HepG2 (cell line): ENCODE measurements around the gene DUSP8.
"Not testable (repeated sequence)": the region's sequence is repeated elsewhere in the genome, so short reads cannot be mapped to it uniquely, and the experiment has no call there.

Experiments used
- ATF1 ChIP-seq: IDR thresholded peaks from 2 replicates; pipeline ENCODE4 v1.6.1; 2016; ENCODE audit warnings: mild to moderate bottlenecking, control low read depth
- CBFB ChIP-seq: sonication (generic); formaldehyde crosslinking; IDR thresholded peaks from 2 replicates; pipeline ENCODE4 v1.4.0; 2020; ENCODE audit warnings: missing genetic modification reagents
- EP300 ChIP-seq, 3 experiments: sonication (generic) in 1 of 3; formaldehyde crosslinking in 1 of 3; IDR thresholded peaks; 2 replicates each; pipeline versions ENCODE4 v1.5.1 to v1.6.1; 2011 to 2020; ENCODE audit warnings: low read depth in 2 of 3, low read length in 2 of 3, borderline replicate concordance in 1 of 3, improper control_type of control experiment in 1 of 3, mild to moderate bottlenecking in 1 of 3, missing genetic modification reagents in 1 of 3, moderate library complexity in 1 of 3
- JUND ChIP-seq: sonication (generic); formaldehyde crosslinking; IDR thresholded peaks from 2 replicates; pipeline ENCODE4 v1.8.0; 2022; ENCODE audit warnings: mild to moderate bottlenecking, missing genetic modification reagents
- PTBP1 ChIP-seq: fragments of 200-400 bp; formaldehyde crosslinking; IDR thresholded peaks from 2 replicates; pipeline ENCODE4 v1.6.1; 2018; ENCODE audit warnings: low read length, low read depth; ENCODE audit not compliant: poor library complexity, severe bottlenecking
- SMC3 ChIP-seq: IDR thresholded peaks from 2 replicates; pipeline ENCODE4 v1.6.1; 2011; ENCODE audit warnings: low read length, improper control_type of control experiment
- SRSF9 ChIP-seq: fragments of 200-400 bp; formaldehyde crosslinking; IDR thresholded peaks from 2 replicates; pipeline ENCODE4 v1.6.1; 2018; ENCODE audit warnings: borderline replicate concordance, mild to moderate bottlenecking, low read depth, low read length; ENCODE audit not compliant: insufficient read depth, poor library complexity, severe bottlenecking
- ZNF430 ChIP-seq: sonication (generic); formaldehyde crosslinking; IDR thresholded peaks from 2 replicates; pipeline ENCODE4 v1.9.0; 2021; ENCODE audit warnings: mild to moderate bottlenecking, missing genetic modification reagents
- TF ChIP-seq, protein P1 (sequence below): sonication (generic); formaldehyde crosslinking; IDR thresholded peaks from 2 replicates; pipeline ENCODE4 v1.4.0; 2020; ENCODE audit warnings: missing genetic modification reagents
- TF ChIP-seq, protein P2 (sequence below): sonication (generic); formaldehyde crosslinking; IDR thresholded peaks from 2 replicates; pipeline ENCODE4 v1.5.0; 2020; ENCODE audit warnings: mild to moderate bottlenecking, missing genetic modification reagents, borderline replicate concordance
- TF ChIP-seq, protein P3 (sequence below): sonication (generic); formaldehyde crosslinking; IDR thresholded peaks from 2 replicates; pipeline ENCODE4 v1.5.0; 2020; ENCODE audit warnings: mild to moderate bottlenecking, missing genetic modification reagents, moderate library complexity

DNA sequence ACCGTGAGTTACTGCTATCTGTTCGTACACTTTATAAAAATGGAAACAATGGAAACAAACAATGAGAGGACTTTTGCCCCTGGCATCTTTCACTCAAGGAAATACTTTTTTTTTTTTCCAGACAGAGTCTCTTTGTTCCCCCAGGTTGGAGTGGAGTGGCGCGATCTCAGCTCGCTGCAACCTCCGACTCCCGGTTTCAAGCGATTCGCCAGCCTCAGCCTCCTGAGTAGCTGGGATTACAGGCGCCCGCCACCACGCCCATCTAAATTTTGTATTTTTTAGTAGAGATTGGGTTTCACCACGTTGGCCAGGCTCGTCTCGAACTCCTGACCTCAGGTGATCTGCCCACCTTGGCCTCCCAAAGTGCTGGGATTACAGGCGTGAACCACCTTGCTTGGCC is 3.7 kb upstream of the DUSP8 start:
- TF ChIP-seq SMC3; JUND (CRISPR knock-in tag); ATF1 (CRISPR knock-in tag); CBFB (CRISPR knock-in tag); ZNF430 (CRISPR knock-in tag); EP300 (IDR thresholded peaks at IDR 0.05; ENCODE audit: low read depth in 2 of 2, low read length in 2 of 2); EP300 (CRISPR knock-in tag; IDR thresholded peaks at IDR 0.05; ENCODE audit: borderline replicate concordance); PTBP1; SRSF9: not testable (repeated sequence)
- TF ChIP-seq, protein P1, sequence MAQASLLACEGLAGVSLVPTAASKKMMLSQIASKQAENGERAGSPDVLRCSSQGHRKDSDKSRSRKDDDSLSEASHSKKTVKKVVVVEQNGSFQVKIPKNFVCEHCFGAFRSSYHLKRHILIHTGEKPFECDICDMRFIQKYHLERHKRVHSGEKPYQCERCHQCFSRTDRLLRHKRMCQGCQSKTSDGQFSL (CRISPR knock-in tag) = not testable (repeated sequence)
- TF ChIP-seq, protein P2, sequence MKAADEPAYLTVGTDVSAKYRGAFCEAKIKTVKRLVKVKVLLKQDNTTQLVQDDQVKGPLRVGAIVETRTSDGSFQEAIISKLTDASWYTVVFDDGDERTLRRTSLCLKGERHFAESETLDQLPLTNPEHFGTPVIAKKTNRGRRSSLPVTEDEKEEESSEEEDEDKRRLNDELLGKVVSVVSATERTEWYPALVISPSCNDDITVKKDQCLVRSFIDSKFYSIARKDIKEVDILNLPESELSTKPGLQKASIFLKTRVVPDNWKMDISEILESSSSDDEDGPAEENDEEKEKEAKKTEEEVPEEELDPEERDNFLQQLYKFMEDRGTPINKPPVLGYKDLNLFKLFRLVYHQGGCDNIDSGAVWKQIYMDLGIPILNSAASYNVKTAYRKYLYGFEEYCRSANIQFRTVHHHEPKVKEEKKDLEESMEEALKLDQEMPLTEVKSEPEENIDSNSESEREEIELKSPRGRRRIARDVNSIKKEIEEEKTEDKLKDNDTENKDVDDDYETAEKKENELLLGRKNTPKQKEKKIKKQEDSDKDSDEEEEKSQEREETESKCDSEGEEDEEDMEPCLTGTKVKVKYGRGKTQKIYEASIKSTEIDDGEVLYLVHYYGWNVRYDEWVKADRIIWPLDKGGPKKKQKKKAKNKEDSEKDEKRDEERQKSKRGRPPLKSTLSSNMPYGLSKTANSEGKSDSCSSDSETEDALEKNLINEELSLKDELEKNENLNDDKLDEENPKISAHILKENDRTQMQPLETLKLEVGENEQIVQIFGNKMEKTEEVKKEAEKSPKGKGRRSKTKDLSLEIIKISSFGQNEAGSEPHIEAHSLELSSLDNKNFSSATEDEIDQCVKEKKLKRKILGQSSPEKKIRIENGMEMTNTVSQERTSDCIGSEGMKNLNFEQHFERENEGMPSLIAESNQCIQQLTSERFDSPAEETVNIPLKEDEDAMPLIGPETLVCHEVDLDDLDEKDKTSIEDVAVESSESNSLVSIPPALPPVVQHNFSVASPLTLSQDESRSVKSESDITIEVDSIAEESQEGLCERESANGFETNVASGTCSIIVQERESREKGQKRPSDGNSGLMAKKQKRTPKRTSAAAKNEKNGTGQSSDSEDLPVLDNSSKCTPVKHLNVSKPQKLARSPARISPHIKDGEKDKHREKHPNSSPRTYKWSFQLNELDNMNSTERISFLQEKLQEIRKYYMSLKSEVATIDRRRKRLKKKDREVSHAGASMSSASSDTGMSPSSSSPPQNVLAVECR = not testable (repeated sequence)
- TF ChIP-seq, protein P3, sequence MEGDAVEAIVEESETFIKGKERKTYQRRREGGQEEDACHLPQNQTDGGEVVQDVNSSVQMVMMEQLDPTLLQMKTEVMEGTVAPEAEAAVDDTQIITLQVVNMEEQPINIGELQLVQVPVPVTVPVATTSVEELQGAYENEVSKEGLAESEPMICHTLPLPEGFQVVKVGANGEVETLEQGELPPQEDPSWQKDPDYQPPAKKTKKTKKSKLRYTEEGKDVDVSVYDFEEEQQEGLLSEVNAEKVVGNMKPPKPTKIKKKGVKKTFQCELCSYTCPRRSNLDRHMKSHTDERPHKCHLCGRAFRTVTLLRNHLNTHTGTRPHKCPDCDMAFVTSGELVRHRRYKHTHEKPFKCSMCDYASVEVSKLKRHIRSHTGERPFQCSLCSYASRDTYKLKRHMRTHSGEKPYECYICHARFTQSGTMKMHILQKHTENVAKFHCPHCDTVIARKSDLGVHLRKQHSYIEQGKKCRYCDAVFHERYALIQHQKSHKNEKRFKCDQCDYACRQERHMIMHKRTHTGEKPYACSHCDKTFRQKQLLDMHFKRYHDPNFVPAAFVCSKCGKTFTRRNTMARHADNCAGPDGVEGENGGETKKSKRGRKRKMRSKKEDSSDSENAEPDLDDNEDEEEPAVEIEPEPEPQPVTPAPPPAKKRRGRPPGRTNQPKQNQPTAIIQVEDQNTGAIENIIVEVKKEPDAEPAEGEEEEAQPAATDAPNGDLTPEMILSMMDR (CRISPR knock-in tag) = not testable (repeated sequence)
